ENCODE results near the gene SRGN.

- TF ChIP-seq CTCF (IDR thresholded peaks at IDR 0.05) (no peak), POLR2AphosphoS5 (IDR thresholded peaks at IDR 0.05; ENCODE audit: low read depth, low read length) (no peak)
Observed at GRCh38 chr10:69090685-69091084, 2.8 kb downstream of the SRGN start.
